GM21737 (cell line): ENCODE results near the gene HS3ST3A1.
"Not testable (repeated sequence)": the region's sequence is repeated elsewhere in the genome, so short reads cannot be mapped to it uniquely, and the experiment has no call there.

Experiments used
- ATAC-seq: cut with Tn5 transposase; IDR thresholded peaks from one replicate; pipeline ENCODE4 v1.9.1; 2021; ENCODE audit warnings: mild to moderate bottlenecking, moderate library complexity; ENCODE audit not compliant: unreplicated experiment

HS3ST3A1 gene

GRCh38 chr17:13576661-13577526, 24.8 kb downstream of the HS3ST3A1 start:
- no peak for ATAC-seq

GRCh38 chr17:13575922-13576419, 25.8 kb downstream of the HS3ST3A1 start:
- ATAC-seq = no peak

DNA sequence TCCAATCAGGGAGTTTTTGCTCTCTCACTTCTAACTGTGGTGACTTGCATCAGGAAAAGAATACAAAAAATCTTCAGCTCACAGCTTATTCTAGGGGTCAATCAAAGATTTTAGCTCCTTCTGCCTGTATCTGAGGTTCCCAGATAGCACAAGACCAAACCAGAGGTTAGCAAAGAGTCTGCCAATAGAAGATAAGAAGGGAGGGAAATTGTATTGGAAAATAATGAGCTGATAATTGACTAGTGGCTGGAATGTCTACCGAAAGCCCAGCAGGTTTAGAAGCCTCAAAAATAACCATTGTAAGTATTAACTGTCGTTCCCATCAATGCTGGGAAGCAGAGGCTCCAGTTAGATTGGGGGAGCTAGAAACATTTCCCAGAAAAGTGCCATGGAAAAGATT, 26.3 kb downstream of the HS3ST3A1 start:
- ATAC-seq = no peak

DNA sequence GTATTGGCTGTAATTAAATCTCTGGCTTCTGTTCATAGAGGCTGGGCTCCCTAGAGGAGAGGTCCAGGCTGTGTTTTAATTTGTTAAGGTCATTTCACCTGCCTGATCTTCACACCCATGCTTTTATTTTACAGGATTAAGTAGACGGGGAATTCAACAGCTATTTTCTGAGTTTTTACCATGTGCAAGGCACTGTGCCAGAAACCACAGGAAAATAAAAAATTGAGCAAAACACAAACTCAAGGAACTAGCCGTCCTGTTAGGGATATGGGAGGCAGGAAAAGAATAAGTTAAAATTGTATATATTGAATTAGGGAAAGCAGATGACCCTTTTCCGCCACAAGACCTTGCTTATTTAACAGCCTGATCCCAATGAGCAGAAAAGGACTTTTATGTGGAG, 29.1 kb downstream of the HS3ST3A1 start:
- no peak for ATAC-seq

- no peak for ATAC-seq
These were observed 32.2 kb downstream of the HS3ST3A1 start for GRCh38 chr17:13569398-13570123.

DNA sequence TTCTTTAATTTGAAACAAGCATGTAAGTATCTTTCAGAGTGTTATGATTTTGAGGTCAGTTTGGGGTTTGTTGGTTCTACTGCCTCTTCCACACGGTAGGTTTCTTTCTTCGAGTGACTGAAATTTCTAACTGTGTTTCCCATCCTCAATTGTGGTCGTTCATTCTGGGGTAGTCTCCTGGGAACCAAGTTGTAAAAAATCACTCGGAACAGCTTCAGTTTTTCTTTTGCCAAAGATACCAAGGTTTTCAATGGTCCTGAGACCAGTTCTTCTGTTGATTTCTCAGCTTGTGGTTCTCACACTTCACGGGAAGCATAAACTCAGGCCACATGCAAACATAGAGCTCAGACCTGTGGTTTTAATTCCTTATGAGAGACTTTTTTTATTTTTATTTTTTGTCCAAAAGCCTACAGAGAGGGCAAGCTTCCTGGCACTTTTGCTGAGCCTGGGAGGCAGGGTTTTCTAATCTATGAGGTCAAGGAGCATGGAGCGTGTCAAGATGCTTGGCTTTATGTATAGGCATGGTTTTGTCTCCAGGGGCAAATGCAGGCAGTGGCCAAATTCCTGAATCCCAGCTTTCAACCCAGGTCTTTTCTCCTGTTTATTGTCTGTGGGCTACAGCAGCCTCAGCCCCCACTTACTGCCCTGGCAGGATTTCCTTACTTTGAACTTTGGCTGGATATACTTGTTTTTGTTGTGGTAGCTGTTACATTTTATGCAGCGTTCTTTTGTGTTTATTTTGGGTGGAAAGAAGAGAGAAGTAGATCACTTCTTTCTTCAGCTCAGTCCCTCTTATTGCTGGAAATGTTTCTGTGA, 32.9 kb downstream of the HS3ST3A1 start:
- no peak for ATAC-seq

GRCh38 chr17:13563866-13564265, 37.9 kb downstream of the HS3ST3A1 start:
- no peak for ATAC-seq

- ATAC-seq = no peak
These were observed 39.4 kb downstream of the HS3ST3A1 start for GRCh38 chr17:13562271-13562800.

DNA sequence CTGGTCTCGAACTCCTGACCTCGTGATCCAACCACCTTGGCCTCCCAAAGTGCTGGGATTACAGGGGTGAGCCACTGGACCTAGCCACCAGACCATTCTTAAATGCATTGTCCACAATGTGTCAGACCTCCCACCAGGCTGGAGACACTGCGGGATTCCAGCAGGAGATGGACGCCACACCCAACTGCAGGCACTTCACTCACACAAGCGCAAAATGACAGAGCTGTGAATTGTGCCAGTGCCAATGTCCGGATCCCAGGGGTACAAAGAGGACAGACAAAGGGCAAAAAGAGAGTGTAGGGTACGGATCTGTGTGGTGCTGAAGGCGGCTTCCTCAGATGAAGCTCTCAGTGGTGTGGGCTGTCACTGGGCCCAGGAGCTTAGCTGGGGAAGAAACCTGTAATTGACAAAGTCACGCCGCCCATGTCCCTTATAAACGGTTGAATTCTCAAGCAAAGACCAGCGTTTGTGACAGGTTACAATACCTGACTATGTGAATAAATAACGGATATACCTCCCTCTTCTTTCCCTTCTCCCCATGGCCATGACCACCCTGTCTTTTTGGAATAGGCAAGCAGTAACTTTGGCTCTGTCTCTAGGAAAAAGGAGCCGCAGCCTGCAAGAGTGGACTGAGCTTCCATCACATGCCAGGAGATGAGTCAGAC, 40.0 kb downstream of the HS3ST3A1 start:
- no peak for ATAC-seq

- no peak for ATAC-seq
These were observed 40.8 kb downstream of the HS3ST3A1 start for GRCh38 chr17:13560935-13561334.

- ATAC-seq = no peak
These were observed 43.1 kb downstream of the HS3ST3A1 start for GRCh38 chr17:13558588-13558987.

- ATAC-seq = no peak
These were observed 44.7 kb downstream of the HS3ST3A1 start for GRCh38 chr17:13557077-13557476.

DNA sequence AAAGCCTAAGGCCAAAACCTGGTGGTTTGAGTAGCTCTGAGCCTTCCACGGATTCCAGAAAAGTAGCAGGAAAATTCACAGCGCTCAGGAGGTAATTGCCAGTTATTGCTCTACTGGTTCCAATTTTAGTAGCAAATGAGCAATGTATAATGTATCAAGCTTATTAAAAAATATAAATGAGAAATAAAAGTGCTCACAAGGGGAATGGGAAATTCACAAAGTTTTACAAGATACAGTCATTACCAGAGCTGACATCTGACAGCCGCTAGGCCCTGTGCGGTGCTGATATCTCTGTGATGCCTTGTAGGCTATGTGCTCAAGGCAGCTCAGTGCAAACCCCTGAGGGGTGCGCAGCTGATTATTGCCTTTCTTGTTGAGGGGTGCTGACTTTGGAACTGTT, 47.5 kb downstream of the HS3ST3A1 start:
- ATAC-seq = no peak

DNA sequence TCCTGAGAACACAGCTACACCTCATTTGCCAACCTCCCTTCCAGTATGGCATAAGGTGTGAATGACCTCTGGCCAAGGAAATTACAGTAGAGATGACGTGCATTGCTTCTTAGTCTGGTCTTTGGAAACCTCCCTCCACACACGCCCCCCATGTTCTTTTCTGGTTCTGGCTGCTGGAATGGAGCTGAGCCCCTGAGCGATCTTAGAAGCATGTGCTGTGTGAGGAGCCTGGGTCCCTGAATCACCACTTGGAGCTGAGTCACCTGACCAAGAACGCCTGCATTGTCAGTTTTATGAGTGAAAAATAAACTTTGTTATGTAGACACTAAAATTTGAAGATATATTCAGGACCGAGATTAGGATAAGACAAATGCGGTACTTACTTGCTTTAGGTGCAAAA, 51.4 kb downstream of the HS3ST3A1 start:
- ATAC-seq = no peak

DNA sequence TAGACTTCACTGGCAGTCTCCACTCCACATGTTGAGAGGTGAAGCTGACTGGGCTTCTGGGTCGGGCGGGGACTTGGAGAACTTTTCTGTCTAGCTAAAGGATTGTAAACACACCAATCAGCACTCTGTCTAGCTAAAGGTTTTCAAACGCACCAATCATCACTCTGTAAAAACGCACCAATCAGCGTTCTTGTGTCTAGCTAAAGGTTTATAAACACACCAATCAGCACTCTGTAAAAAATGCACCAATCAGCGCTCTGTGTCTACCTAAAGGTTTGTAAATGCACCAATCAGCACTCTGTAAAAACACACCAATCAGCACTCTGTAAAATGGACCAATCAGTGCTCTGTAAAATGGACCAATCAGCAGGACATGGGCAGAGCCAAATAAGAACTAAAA, 53.2 kb downstream of the HS3ST3A1 start:
- not testable (repeated sequence) for ATAC-seq

GRCh38 chr17:13546851-13547250, 54.9 kb downstream of the HS3ST3A1 start:
- no peak for ATAC-seq

DNA sequence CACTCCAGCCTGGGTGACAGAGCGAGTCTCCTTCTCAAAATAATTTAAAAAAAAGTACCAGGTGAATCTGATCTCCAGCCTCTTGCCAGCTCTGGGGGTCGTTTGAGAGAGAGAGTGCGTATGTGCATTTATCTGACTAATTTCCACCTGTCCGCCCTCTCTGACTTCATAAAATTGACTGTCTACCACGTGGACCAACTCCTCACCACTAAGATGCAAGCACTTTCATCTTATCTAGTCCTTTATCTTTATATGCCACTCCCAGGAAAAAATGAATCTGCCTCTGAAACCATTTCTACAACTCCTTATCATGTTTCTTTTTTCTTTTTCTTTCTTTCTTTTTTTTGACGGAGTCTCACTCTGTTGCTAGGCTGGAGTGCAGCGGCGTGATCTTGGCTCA, 55.8 kb downstream of the HS3ST3A1 start:
- no peak for ATAC-seq

GRCh38 chr17:13544765-13545164, 57.0 kb downstream of the HS3ST3A1 start:
- ATAC-seq = no peak

DNA sequence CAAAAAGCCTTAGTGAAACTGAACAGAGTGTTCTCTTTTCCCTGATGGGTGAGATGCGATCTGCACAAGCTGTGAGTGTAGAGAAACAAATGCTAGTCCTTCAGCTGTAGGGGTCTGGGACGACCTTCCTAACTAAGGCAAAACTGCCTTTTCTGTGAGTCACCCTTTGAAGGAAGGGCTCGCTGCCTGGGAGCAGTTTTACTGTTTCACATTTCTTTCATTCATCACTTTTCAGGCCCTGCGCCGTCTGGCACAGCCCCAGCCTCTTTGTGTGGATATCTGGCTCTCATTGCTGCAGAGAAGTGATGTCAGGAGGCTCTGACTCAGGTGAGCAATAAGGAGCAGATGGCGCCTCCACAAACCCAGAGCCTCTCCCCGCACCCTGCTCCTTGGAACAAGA, 57.4 kb downstream of the HS3ST3A1 start:
- no peak for ATAC-seq

GRCh38 chr17:13542636-13543035, 59.1 kb downstream of the HS3ST3A1 start:
- no peak for ATAC-seq
